Activated naive CD4-positive, alpha-beta T cell treated with anti-CD3 and anti-CD28 coated beads, Interleukin-2, amount 50 U/mL, for 16 hours (primary cell): ENCODE measurements around the gene LRCH3.
A peak's percentile ranks its signal among the peaks of the same experiment; 100 is the strongest.
"Not testable (repeated sequence)": the region's sequence is repeated elsewhere in the genome, so short reads cannot be mapped to it uniquely, and the experiment has no call there.

Experiments used
- DNase-seq: peaks from one replicate; pipeline ENCODE4 v3.0.0-alpha.2; 2020

LRCH3 gene

DNA sequence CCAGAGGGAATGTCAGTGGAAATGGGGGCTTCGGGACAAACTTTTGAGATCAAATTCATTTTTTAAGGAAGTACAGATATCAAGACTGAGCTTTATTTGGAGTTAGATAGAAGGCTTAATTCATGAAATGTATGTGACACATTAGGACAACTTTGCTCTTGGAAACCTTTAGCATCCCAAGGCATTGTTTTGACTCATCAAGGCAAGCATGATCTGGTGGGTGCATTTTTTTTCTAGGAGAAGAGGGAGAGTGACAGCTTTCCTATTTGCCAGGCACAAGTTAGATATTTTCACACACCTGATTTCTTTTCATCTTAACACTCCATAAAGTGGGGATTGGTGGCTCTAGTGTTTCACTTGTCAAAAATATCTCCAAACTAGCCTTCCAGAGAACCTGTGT is 97.5 kb downstream of the LRCH3 start:
- DNase-seq: no peak

DNA sequence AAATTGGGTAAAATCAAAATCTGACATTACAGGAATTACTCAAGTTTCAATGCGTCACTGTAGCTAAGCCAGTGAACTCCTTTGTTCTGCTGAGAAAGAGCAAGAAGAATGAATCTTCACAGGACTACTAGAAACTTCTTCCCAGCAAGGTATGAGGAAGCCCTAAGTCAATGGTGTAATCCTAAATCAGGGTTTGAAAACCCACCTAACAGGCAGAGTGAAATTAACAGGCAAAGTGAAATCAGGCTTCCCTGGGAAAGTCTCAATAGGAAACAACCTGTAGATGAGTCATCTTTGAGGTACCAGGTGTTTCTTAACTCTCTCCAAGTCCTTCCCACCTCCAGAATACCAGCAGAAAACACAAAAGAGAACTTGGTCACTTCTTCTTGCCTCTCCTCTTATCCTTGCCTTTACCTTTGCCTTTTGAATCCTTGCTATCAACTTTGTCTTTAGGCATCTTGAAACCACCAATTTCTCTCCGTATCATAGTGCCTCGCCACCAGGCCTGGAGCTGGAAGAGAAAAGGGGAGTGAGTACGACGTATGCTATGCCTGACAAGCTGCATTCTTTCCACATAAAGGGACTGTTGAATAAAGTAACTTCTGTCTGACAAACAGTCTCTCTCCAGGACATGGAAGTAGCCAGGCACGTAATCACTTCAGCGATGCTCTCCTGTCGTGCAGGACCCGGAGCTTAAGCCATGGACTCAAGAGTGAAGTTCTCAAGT is 98.3 kb downstream of the LRCH3 start:
- no peak for DNase-seq

DNA sequence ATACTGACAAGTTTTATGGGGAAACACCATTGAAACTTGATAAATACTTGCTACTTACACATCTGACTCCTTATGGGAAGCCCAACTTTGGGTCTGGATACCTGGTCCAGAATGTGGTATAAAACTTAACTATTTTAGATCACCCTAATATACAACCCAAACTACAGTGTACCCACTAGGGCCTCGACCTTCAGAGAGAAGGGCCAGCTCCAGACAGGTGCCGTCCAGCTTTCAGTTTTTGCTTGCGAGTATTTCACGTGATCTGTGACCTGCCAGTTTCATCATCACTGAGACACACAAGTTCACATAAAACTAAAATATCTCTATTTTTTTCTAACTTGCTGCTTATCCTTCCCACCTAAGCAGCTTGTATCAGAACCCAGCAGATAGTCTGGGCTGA is 99.6 kb downstream of the LRCH3 start:
- no peak for DNase-seq

DNA sequence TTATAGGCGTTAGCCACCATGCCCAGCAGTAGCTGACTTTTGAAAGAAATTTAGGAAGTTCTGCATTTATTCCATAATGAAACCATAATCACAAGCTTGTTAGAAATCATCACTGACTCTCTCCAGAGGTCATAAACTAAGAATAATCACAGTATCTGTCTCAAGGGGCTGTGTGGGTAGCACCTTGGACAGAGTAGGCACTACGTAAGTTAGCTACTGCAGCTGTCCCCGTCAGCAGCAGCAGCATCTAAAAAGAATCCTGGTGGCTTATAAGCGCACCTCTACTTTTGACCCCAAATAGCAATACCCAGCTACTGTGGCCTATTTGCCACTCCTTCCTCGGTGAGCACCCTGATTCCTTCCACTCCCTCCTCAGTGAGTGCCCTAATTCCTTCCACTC is 101.1 kb downstream of the LRCH3 start:
- no peak for DNase-seq

DNA sequence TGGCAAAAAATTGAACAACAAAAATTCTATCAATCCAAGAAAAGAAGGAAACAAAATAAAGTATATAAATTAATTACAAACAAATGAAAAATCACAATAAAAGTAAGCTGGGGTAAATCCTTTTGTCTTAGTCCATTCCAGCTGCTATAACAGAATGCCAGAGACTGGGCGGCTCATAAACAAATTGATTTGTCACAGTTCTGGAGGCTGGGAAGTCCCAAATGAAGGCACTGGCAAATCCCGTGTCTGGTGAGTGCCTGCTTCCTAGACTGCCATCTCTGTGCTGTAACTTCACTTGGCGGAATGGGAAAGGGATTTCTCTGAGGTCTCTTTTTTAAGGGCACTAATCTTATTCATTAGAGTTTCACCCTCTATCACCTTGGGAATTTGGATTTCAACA is 105.4 kb downstream of the LRCH3 start:
- no peak for DNase-seq

DNA sequence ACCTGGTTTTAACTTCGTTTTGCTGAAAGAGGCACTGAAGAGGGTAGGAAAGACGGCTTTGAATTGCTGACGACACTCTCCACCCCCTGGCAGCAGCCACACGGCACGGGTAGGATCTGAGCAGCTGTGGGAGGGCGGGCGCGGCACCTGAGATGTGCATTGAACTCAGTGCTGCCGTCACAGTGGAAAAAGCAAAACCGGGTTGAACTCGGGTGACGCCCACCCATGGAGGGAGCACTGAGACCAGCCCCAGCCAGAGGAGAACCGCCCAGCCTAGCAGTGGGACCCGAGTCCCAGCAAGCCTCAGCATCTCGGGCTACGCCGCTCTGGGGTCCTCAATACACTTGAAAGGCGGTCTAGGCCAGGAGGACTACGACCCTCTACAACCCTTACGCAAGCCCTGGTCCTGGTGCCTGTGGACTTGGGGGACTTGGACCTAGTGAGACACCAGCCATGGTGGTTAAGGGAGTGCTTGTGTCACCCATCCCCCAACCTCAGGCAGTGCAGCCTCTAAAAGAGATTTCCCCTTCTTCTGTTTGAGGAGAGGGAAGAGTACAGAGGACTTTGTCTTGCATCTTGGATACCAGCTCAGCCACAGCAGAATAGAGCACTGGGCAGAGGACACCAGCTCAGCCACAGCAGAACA is 108.9 kb downstream of the LRCH3 start:
- DNase-seq: no peak

DNA sequence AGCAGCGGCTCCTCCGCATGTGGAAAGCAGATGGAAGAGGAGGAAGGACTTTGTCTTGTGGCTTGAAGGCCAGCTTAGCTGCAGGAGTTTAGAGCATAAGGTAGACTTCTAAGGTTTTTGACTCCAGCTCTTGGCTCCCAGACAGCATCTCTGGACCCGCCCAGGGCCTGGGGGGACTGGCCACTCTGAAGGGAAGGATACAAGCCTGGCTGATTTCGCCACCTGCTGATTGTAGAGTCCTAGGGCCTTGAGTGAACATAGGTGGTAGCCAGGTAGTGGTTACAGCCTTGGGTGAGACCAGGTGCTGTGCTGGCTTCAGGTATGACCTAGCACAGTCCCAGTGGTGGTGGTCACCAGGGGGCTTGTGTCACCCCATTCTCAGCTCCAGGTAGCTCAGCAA is 110.6 kb downstream of the LRCH3 start:
- no peak for DNase-seq

DNA sequence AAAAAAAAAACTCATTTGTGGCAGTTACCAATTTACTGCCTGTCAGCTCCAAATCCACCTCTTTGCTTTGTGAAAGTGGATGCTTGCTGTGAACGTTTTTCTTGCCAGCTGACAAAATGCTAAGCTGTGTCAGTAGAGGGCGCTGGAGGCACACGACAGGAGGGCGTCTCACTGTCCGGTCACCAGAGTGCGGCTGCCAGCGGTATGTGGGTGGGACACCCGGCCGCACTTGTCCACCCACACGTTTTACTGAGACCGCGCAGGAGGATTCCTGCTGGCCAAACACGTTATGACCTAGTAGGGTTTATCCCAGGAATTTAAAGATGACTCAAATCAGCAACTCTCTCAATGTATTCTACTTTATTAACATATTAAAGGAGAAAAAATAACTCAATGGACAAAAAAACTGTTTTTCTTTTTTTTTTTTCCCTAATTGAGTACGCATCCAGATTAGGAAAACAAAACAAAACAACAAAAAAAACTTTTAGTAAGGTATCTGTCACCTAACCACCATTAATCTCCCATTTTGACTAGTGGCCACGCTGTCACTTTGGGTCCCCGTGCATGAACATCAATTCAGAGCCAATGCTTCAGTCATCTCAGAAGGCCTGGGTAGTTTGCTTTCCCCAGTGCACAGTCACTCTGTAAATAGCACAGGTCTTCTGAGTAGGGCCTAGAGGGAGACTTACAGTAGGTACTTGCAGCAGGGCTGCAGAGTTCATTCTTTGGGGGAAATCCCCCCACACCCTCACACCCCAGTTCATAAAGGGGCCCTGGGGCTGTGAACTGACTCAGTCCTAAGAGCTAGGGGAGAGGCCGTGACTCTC is 115.2 kb downstream of the LRCH3 start:
- peak; percentile 75 for DNase-seq

DNA sequence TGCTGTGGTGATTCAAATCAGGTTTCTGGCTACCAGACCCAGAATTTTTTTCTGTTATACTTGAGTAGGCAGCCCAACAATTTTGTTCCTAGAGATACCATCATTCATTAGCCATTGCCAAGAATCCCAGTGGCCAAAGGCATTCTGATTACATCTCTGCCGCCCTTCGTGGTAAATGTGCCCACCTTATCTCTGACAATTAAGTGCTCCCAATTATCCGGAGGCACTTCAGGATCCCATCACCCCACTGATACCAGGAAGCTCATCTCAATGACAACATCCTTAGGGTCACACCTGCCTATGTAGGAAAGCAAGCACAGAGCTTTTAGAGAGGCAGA is 115.8 kb downstream of the LRCH3 start:
- DNase-seq: no peak

DNA sequence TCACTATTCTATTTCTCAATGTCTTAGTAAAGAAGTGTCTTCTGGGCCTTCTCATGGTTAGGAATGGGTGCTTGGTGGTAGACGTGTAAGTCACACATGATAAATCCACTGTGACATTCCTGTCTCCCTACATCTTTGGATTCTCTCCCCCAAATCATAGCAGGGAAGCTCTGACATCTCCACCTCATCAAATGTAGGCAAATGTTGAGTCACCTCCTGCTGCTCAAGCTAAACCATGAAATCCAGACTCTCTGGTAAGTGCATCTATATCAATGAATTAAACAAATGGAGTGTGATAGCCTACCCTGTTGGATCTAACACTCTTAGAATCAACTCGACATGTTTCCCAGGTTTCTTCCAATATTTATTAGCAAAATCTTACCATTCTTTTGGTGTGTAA is 116.1 kb downstream of the LRCH3 start:
- DNase-seq: no peak

DNA sequence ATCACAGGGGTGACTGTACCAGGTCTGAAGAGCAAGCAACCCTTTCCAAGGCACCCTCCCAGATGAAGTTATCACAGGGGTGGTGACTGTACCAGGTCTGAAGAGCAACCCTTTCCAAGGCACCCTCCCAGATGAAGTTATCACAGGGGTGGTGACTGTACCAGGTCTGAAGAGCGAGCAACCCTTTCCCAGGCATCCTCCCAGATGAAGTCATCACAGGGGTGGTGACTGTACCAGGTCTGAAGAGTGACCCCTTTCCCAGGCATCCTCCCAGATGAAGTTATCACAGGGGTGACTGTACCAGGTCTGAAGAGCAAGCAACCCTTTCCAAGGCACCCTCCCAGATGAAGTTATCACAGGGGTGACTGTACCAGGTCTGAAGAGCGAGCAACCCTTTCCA is 117.5 kb downstream of the LRCH3 start:
- DNase-seq: not testable (repeated sequence)

DNA sequence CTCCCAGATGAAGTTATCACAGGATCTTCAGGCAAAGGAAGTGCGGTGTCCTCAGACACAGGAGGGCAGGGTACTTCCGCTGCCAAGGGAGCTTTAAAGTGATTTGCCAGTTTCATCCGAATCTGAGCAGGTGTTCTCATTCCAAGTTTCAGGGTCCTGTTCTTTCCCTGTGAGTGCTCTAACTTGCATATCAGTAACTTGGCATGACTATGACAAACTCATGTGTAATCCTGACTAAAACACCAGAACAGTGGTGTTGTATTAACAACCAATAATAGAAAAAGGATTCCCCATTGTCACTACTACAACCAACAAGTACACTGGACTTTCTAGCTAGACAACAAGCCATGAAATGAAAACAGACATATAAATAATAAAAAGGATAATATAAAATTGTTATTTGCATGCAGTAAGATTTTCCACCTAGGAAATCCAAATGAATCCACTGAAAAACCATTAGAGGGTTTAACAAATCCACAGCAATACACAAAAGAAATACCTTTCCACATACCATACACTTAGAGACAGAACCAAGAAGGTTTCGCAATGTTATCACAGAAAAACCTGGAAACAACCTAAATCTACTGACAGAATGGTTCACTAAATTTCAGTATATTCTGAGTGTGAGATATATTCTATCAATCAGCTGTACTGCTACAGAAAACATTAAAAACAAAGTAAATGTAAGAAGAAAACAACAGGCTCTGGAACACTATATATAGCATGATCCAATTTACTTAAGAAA is 118.1 kb downstream of the LRCH3 start:
- no peak for DNase-seq

DNA sequence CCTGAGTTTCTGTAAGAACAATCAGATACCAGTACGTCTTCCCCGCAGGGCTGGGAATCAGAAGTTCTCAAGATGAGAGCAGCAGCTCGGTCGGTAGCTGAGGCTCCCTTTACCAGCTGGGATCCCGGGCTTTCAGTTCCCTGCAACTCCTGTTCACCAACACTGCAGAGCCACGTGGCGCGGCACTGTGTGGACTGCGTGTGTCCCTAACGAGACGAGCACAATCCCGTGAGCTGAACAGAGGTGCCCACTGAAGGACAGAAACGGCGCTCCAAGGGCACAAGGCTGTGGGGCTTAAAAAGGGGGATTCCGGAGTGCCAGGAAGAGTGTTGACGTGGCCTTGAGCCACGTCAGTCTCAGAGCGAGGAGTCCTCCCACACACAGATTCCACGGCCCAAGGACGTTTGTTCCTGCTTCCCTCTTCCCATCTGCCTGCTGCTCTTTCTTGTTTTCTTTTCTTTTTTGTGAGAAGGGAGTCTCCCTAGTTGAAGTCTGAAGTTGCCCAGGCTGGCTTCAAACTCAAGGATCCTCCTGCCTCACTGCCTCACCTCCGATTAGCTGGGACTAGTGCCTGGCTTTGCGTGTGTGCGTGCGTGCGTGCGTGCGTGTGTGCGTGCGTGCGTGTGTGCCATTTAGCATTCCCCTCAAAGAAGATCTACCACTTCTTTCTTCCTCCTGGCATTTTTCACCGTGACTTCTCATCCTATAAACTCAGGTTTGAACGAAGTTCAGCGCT is 121.9 kb downstream of the LRCH3 start:
- no peak for DNase-seq

DNA sequence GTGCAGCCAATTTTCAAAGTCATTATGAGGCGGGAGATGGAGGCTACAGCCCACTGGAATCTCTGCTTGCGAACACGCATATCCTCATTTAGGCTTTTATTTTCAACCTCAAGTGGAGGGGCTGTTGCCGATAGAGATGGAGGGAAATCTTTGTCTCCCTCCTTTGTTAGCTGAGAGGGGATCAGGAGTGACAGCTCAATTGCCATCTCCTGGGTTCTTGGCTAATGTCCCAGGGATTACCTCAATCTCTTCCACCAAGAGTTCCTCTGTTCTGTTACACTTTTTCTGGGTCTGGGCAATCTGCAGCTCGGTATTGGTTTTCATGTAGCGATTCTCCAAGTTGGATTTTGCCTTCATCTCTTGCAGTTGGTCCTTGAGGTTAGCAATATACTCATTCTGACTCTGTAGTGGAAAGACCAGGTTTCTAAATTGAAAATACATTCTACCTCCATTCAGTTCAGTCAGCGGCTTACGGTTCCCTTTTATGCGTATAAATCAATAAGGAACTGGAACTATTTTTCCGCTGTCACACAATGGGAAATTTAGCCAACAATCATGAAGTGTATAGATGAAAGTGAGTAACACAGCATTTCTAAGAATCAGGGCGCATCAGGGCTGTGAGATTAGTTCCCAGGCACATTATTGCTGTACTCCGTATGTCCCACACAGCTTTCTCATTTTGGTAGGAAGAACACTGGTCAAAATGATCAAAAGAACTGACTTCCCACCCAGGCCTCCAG is 122.8 kb downstream of the LRCH3 start:
- no peak for DNase-seq

DNA sequence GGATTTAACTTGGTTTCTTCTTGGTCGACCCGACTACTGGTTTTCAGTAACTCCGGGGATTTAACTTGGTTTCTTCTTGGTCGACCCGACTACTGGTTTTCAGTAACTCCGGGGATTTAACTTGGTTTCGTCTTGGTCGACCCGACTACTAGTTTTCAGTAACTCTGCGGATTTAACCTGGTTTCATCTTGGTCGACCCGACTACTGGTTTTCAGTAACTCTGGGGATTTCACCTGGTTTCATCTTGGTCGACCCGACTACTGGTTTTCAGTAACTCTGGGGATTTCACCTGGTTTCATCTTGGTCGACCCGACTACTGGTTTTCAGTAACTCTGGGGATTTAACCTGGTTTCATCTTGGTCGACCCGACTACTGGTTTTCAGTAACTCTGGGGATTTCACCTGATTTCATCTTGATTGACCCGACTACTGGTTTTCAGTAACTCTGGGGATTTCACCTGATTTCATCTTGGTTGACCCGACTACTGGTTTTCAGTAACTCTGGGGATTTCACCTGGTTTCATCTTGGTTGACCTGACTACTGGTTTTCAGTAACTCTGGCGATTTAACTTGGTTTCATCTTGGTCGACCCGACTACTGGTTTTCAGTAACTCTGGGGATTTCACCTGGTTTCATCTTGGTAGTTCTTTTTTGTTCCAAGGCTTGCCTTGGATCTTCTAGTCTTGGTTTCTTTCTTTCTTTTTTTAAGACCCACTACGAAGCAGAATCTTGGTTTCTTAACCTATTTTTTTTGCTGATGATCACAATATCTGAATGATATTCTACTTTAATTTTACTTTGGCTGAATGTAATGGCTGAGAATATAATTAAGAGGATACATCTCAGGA is 130.6 kb downstream of the LRCH3 start:
- not testable (repeated sequence) for DNase-seq

DNA sequence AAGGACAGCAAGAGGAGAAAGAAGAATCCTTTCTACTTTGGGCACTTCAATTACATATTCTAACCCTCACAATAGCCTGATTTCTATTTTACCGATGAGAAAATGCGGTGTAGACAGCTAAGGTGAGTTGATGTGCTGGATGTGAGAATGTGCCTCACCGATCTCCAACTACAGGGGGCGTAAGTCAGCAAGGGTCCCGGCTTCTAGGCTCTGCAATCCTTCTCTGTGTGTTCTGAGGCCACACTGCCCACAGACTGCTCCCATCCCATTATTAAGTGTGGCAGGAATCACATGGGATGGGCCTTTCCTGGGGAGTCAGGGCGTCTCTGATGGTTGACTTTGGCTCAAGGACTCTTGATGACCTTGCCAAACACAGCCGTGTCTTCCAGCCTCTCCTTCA is 135.4 kb downstream of the LRCH3 start:
- no peak for DNase-seq

DNA sequence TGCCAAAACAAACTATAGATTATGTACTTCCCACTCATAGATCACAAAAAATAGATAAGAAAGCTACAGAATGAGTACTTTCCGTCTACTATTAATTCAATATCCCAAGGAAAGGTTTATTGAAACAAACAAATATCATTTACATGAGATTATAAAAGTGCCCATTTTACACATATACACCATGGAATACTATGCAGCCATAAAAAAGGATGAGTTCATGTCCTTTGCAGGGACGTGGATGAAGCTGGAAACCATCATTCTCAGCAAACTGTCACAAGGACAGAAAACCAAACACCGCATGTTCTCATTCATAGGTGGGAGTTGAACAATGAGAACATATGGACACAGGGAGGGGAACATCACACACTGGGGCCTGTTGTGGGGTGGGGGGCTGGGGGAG is 136.5 kb downstream of the LRCH3 start:
- not testable (repeated sequence) for DNase-seq

DNA sequence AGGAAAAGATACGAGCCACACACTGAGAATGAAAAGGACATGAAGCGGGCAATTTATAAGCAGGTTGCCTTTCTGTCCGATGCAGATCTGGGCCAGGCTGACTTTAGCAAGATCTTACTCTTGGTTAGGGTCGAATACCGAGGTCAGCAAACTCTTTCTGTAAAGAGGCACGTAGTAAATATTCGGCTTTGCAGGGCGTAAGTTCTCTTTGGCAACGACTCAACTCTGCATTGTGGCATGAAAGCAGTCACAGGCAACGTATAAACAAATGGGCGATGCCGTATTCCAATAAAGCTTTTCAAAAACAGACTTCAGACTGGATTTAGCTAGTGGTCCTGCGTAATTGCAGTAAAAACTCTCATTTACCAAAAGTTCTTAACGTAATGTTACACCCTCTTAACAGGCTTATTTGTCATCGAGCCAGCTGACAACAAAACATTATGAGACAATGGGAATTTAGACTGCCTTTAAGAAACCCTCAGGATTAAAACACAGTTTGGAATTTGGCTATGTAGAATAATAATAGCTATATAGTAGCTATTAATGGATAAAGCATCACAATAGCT is 145.8 kb downstream of the LRCH3 start:
- no peak for DNase-seq
